ENCODE measurements around the gene MBOAT2.
A peak's percentile ranks its signal among the peaks of the same experiment; 100 is the strongest.

MBOAT2 gene

DNA sequence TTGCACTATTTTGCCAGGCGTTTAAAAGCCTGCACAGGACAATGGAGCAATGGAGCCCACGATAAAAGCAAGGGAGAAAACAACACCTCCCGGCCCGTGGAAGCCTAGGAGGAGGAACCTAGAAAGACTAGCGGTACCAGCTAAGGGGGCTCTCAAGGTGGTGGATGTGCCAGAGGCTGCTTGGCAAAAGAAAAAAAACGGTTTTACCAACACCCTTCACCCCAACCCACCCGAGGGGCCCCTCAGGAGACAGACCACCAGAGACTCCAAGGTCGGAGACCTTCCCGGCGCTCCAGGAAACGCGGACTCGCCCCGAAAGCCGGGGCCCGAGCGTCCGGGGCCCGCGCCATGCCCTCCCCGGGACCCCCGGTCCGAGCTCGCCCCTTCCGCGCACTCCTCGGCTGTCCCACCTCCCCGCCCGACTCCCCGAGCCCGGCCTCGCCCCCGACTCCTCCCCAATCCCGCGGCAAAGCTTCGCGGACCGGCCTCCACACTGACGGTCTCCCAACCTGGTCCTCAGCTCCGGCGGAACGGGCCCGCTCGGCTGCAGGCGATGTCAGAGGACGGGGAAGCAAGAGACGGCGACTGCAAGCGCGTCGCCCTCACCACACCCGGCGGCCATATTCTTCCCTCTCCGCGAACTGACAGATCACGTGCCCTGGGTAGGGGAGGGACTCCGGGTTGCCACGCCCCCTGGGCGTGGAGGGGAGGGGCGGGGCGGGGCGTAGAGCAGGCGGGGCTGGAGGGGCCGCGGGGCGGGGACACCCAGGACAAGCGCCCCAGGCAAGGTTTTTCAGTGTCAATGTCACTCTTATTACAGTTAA, 166.3 kb downstream of the MBOAT2 start, which contains the start of gene KIDINS220:
TSS of gene KIDINS220 (minus strand) at position 643 of the 824 bp plus-strand sequence. CDS start 10,520 bp downstream, outside the sequence.
- Histone ChIP-seq H3K4me3 (ENCODE audit: insufficient read depth, low read length, poor library complexity, severe bottlenecking) (peak within 1 kb of the TSS; percentile 87), H2AFZ (ENCODE audit: low read depth, low read length, severe bottlenecking) (peak within 1 kb of the TSS; percentile 94), H3K9me3 (ENCODE audit: insufficient read depth, low read length) (no peaks in the 10 kb centered on the region), H3K9ac (ENCODE audit: low read length) (peak within 1 kb of the TSS; percentile 76), H3K79me2 (ENCODE audit: insufficient read depth, low read length) (no peaks in the 10 kb centered on the region), H3K9me2 (replicated peaks; ENCODE audit: insufficient read depth, low read length) (no peaks in the 10 kb centered on the region), H3K27ac (ENCODE audit: low read depth, low read length) (no peak within 1 kb of the TSS), H3K36me3 (ENCODE audit: low read length) (no peaks in the 10 kb centered on the region), H4K20me1 (ENCODE audit: low read depth, low read length) (0 out of 2 replicates have a peak, but pooled peaks cover 7% of the 10 kb centered on the region), H3F3A (ENCODE audit: insufficient read depth) (no peaks in the 10 kb centered on the region), H3K27me3 (ENCODE audit: low read length) (no peaks in the 10 kb centered on the region), H3K4me2 (ENCODE audit: low read depth, low read length, poor library complexity, severe bottlenecking) (peak within 1 kb of the TSS; percentile 89)
- no peak for TF ChIP-seq CTCF (IDR thresholded peaks at IDR 0.05; ENCODE audit: insufficient read depth, low read length, poor library complexity, severe bottlenecking)
- no peak for TF ChIP-seq EZH2phosphoT487 (conservative IDR thresholded peaks at IDR 0.05; ENCODE audit: low read length)

- H3K27ac ChIP-seq (ENCODE audit: low read depth, low read length) = no peak overlapping the region
- 0 out of 2 replicates have a peak, but pooled peaks cover 7% of the 10 kb centered on the region for H4K20me1 ChIP-seq (ENCODE audit: low read depth, low read length)
- H3K9me2 ChIP-seq (replicated peaks; ENCODE audit: insufficient read depth, low read length) = no peaks in the 10 kb centered on the region
- H3K9me3 ChIP-seq (ENCODE audit: insufficient read depth, low read length) = no peaks in the 10 kb centered on the region
- no peaks in the 10 kb centered on the region for H3F3A ChIP-seq (ENCODE audit: insufficient read depth)
- H2AFZ ChIP-seq (ENCODE audit: low read depth, low read length, severe bottlenecking) = no peak overlapping the region
- H3K36me3 ChIP-seq (ENCODE audit: low read length) = no peaks in the 10 kb centered on the region
- no peaks in the 10 kb centered on the region for H3K27me3 ChIP-seq (ENCODE audit: low read length)
- TF ChIP-seq EZH2phosphoT487 (conservative IDR thresholded peaks at IDR 0.05; ENCODE audit: low read length) (no peak), CTCF (IDR thresholded peaks at IDR 0.05; ENCODE audit: insufficient read depth, low read length, poor library complexity, severe bottlenecking) (no peak)
- no peak overlapping the region for H3K9ac ChIP-seq (ENCODE audit: low read length)
- H3K4me3 ChIP-seq (ENCODE audit: insufficient read depth, low read length, poor library complexity, severe bottlenecking) = no peak overlapping the region
- no peak overlapping the region for H3K4me2 ChIP-seq (ENCODE audit: low read depth, low read length, poor library complexity, severe bottlenecking)
- no peaks in the 10 kb centered on the region for H3K79me2 ChIP-seq (ENCODE audit: insufficient read depth, low read length)
Measured at GRCh38 chr2:8835279-8835678, 168.2 kb downstream of the MBOAT2 start.

DNA sequence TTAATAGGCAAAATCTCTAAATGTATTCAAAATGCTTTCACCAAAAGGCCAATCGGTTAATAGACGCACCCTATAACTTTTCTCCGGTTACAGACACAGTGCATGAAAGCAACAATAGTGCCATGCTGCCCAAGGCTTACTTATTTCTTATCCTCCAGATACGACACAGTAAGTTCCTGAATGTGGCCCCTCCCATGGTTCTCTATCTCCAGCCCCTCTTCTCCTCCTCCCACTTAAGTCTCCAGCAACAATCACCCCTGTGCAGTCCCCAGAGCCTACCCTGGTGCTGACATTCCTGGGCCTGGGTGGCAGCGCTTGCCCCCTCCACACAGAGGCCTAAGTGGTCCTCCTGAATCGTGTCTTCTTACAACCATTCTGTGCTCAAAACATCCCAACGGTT, 169.6 kb downstream of the MBOAT2 start:
- TF ChIP-seq CTCF (IDR thresholded peaks at IDR 0.05; ENCODE audit: insufficient read depth, low read length, poor library complexity, severe bottlenecking) = no peak
- no peak for TF ChIP-seq EZH2phosphoT487 (conservative IDR thresholded peaks at IDR 0.05; ENCODE audit: low read length)
- Histone ChIP-seq H3K4me2 (ENCODE audit: low read depth, low read length, poor library complexity, severe bottlenecking) (no peak overlapping the region), H4K20me1 (ENCODE audit: low read depth, low read length) (peaks cover 10% of the 10 kb centered on the region; the same call in 1 of the 2 replicates), H3K36me3 (ENCODE audit: low read length) (no peaks in the 10 kb centered on the region), H3K4me3 (ENCODE audit: insufficient read depth, low read length, poor library complexity, severe bottlenecking) (no peak overlapping the region), H3F3A (ENCODE audit: insufficient read depth) (no peaks in the 10 kb centered on the region), H3K27ac (ENCODE audit: low read depth, low read length) (no peak overlapping the region), H3K27me3 (ENCODE audit: low read length) (no peaks in the 10 kb centered on the region), H3K9me2 (replicated peaks; ENCODE audit: insufficient read depth, low read length) (no peaks in the 10 kb centered on the region), H2AFZ (ENCODE audit: low read depth, low read length, severe bottlenecking) (no peak overlapping the region), H3K79me2 (ENCODE audit: insufficient read depth, low read length) (no peaks in the 10 kb centered on the region), H3K9ac (ENCODE audit: low read length) (no peak overlapping the region), H3K9me3 (ENCODE audit: insufficient read depth, low read length) (no peaks in the 10 kb centered on the region)

Data from SU-DHL-6 (cell line).